GM12891 (cell line): Measurements from ENCODE around the gene MAMDC2.

Experiments
- DNase-seq: peaks from one replicate; pipeline ENCODE4 v3.0.0; 2011; ENCODE audit warnings: low spot score; ENCODE audit not compliant: insufficient read length
- FAIRE-seq: peaks from 2 replicates; lab custom pipeline; 2011; peaks lifted over from hg19 to GRCh38; lab: Jason Lieb, UNC
- PAX5 ChIP-seq: IDR thresholded peaks from 2 replicates; pipeline ENCODE4 v1.6.1; 2011; ENCODE audit warnings: low read length, moderate library complexity, mild to moderate bottlenecking; ENCODE audit not compliant: insufficient read depth, severe bottlenecking
- POLR2A ChIP-seq: IDR thresholded peaks from 2 replicates; pipeline ENCODE4 v1.6.1; 2011; ENCODE audit warnings: low read depth, low read length, control low read depth
- POLR2AphosphoS5 ChIP-seq: IDR thresholded peaks from 2 replicates; pipeline ENCODE4 v1.6.1; 2011; ENCODE audit warnings: low read depth, low read length, control low read depth
- POU2F2 ChIP-seq: IDR thresholded peaks from 2 replicates; pipeline ENCODE4 v1.6.1; 2011; ENCODE audit warnings: low read depth, mild to moderate bottlenecking, control low read depth, low read length, moderate library complexity
- SPI1 ChIP-seq: IDR thresholded peaks from 2 replicates; pipeline ENCODE4 v1.6.1; 2011; ENCODE audit warnings: low read depth, low read length, control low read depth
- TAF1 ChIP-seq: IDR thresholded peaks from 2 replicates; pipeline ENCODE4 v1.6.1; 2011; ENCODE audit warnings: low read depth, low read length, control low read depth

MAMDC2 gene

DNA sequence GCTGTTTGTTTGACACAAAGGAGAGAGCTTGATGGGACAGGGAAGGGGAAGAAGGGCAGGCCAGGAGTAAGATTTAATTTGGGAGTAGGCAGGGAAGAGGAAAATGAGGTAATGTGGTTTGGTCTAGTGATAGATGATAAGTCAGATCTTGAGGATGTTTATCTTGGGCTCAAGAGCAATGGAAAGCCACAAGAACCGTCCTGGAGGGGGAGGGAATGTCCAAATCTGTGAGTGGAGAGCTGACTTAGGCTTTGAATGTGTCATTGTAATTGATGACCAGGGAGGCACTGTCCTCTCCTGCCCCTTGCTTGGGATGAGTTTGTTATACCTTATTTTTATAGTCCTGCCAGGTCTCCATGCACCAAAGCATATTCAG lies 37.5 kb downstream of the MAMDC2 start:
- DNase-seq: no peak
- no peak for TF ChIP-seq POLR2A
- TF ChIP-seq TAF1: no peak
- no peak for TF ChIP-seq POLR2AphosphoS5
- no peak for TF ChIP-seq POU2F2
- no peak for TF ChIP-seq PAX5
- TF ChIP-seq SPI1: no peak
- FAIRE-seq: no peak

DNA sequence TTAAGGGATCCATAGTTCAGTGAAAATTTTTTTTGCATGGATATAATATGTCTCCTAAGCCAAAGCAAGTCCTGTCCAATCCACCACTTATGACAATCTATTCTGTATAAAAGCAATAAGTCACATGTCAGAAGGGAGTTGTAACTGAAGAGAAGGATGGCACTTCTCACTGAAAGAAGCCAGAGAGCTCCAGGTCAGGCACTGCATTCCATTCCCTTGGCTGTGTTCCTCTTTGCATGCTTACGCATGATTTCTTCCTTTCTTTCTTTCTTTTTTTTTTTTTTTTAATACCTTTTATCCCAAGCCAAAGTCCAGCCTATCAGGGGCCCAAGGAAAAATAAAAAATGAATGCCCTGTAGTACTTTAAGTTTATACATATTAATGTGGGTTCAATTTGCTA lies 39.8 kb downstream of the MAMDC2 start:
- DNase-seq: no peak
- FAIRE-seq: no peak
- TF ChIP-seq SPI1: no peak
- no peak for TF ChIP-seq TAF1
- no peak for TF ChIP-seq POU2F2
- TF ChIP-seq PAX5: no peak
- no peak for TF ChIP-seq POLR2A
- no peak for TF ChIP-seq POLR2AphosphoS5

- no peak for DNase-seq
- TF ChIP-seq POLR2A (no peak), TAF1 (no peak), PAX5 (no peak), SPI1 (no peak), POLR2AphosphoS5 (no peak), POU2F2 (no peak)
- no peak for FAIRE-seq
Observed at GRCh38 chr9:70085241-70085640, 41.6 kb downstream of the MAMDC2 start.

DNA sequence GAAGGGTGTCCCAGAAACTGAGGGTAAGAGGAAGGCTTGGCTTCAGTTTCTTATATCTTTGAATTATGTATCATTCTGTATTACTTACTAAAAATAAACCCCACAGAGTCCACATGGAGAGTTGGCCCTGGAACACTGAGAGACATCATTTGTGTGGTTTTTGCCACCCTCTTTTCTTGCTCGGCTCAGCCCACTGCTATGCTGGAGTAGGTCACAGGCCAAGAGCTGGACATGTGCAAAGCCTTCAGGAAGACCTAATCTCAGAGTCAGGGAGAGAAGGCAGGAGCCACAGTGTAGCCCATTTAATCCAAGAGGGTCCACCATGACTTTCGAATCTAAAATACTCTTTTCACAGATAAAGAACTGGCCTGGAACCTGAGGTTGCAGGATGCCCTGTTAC lies 47.5 kb downstream of the MAMDC2 start:
- FAIRE-seq (no peak), DNase-seq (no peak)
- no peak for TF ChIP-seq SPI1
- TF ChIP-seq TAF1: no peak
- no peak for TF ChIP-seq POLR2A
- TF ChIP-seq POLR2AphosphoS5: no peak
- TF ChIP-seq PAX5: no peak
- TF ChIP-seq POU2F2: no peak

DNA sequence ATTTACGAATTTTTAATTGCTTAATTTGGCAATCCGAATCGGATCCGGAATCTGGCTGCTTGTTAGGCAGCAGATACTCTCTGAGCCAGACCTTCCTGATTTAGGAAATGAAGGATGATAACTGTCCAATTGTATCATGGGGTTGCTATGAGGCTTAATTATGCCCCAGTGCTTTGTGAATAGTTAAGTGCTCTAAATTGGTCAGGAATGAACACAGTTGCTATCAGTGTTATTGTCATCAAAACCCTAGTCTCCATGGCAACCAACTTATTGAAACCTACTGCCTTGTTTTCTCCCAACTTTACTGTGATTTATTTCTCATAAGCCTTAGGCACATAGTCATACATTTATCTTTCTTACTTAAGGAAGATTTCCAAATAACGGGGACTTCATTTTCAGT lies 47.9 kb downstream of the MAMDC2 start:
- no peak for DNase-seq
- FAIRE-seq: no peak
- TF ChIP-seq PAX5 (no peak), POU2F2 (no peak), SPI1 (no peak), POLR2AphosphoS5 (no peak), POLR2A (no peak), TAF1 (no peak)

DNA sequence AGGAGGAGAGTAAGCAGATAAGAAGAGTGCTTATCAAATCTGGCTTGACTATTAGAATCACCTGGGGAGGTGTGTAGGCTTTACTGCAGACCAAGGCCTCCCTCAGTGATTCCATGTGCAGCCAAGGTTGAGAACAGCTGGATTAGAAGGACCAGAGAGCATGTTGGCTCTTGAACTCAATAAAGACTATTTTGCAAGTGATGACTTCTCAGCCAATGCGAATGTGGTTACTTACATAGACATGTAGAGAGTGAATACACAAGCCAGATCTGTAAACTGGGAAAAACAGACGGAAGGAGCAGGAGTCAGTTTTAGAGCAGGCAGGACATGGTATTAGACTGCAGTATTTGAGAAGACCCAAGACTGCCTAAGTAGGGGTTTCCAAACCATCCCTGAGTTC lies 48.5 kb downstream of the MAMDC2 start:
- no peak for TF ChIP-seq POLR2AphosphoS5
- no peak for DNase-seq
- FAIRE-seq: no peak

DNA sequence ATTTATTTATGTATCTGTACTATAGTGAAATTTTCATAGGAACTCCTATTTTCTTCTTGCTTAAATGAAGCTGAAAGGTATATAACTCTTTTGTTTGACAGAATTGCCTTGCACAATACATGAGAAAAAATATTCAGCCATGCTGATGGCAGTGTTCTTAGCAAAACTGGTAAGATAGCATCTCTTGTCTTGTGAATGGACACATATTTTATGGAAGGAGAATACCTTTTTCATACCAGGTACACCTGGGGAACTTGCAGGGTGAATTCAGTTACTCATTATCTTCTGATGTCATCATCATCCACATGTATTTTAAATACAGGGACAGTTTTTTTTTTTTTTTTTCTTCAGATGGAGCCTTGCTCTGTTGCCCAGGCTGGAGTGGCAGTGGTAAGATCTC lies 49.4 kb downstream of the MAMDC2 start:
- FAIRE-seq (no peak), DNase-seq (no peak)
- no peak for TF ChIP-seq POLR2A
- TF ChIP-seq PAX5: no peak
- no peak for TF ChIP-seq SPI1
- no peak for TF ChIP-seq POU2F2
- TF ChIP-seq TAF1: no peak
- TF ChIP-seq POLR2AphosphoS5: no peak

GRCh38 chr9:70093944-70094343 lies 50.3 kb downstream of the MAMDC2 start:
- TF ChIP-seq POLR2A (no peak), TAF1 (no peak), PAX5 (no peak), POLR2AphosphoS5 (no peak), POU2F2 (no peak), SPI1 (no peak)
- no peak for FAIRE-seq
- no peak for DNase-seq

DNA sequence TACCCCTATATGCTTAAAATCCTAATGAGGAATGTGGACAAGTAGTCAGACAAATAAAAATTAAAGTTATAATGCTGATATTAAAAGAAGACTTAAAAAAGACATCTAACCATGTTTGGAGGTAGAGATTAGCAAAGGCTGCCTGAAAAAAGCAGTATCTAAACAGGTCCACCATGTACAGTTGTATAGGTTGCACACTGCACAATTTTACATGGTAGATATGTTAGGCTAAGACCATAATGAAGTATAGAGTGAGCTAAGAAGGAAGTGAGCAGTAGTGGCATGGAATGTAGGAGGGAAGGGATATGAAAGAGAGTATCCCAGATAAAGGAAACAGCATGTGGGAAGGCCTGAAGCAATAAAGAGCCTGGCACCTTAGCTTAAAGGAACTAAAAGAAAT lies 51.1 kb downstream of the MAMDC2 start:
- FAIRE-seq (no peak), DNase-seq (no peak)
- TF ChIP-seq POLR2AphosphoS5: no peak
- TF ChIP-seq POLR2A: no peak
- no peak for TF ChIP-seq PAX5
- TF ChIP-seq POU2F2: no peak
- no peak for TF ChIP-seq TAF1
- no peak for TF ChIP-seq SPI1

GRCh38 chr9:70097187-70097586 lies 53.5 kb downstream of the MAMDC2 start:
- TF ChIP-seq TAF1 (no peak), POLR2AphosphoS5 (no peak), PAX5 (no peak), POU2F2 (no peak), POLR2A (no peak), SPI1 (no peak)
- DNase-seq (no peak), FAIRE-seq (no peak)

- FAIRE-seq: no peak
- no peak for DNase-seq
- TF ChIP-seq TAF1: no peak
- TF ChIP-seq SPI1: no peak
- no peak for TF ChIP-seq PAX5
- no peak for TF ChIP-seq POU2F2
Observed at GRCh38 chr9:70100362-70100761, 56.7 kb downstream of the MAMDC2 start.
